Left renal pelvis (tissue), 4 donors: Measurements from ENCODE around the gene GUCY2C. TPM values are rescaled to one million over a fixed set of nuclear protein-coding genes. Genes with fewer than 3 reads are reported as not detected.

Source experiments
- DNase-seq, 4 donors: peaks; one replicate each; pipeline ENCODE4 v3.0.0-alpha.2; 2013; ENCODE audit warnings: low read depth in 4 of 4, low spot score in 3 of 4
- polyA plus RNA-seq, 4 donors: library from polyadenylated mRNA; unstranded; fragments of 120-200 nt; gene quantifications; one replicate each; pipeline ENCODE4 v1.2.1, GENCODE V29; 2013; ENCODE audit not compliant: insufficient read length in 4 of 4

GUCY2C gene
- polyA plus RNA-seq, 4 donors = 0.29 to 0.63 (median 0.47) TPM

DNA sequence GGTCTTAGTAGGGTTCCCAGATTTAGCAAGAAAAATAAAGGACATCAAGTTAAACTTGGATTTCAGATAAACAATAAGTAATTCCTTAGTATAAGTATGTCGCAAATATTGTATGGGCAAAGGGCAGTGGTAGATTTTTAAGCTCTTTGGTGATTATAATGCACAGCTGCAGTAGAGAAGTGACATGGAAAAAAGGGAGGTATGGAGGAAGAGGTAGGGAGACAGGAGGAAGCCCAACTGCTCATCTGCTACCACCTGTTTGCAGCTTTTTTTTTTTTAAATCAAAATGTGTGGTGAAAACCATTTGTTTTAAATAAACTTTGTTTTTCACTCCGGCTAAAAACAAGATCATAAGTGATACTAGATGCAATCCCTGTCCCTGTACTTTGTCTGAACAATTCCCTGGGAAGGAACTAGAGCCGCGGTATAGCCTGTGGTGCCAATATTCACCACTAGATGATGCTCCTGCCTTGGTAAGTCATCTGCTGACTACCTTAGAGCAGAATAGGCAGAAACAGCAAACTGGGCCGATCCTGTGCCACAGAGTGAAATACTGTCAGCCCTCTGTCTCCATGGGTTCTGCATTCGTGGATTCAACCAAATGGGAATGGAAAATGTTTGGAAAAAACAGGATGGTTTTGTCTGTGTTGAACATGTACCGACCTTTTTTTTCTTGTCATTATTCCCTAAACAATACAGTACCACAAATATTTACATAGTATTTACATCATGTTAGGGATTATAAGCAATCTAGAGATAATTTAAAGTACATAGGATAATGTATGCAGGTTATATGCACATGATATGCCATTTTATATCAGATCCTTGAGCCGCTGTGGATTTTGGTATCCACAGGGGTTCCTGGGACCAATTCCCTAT, 66.3 kb downstream of the GUCY2C start:
- DNase-seq = peak; percentile 53 to 70 (median 62)

DNA sequence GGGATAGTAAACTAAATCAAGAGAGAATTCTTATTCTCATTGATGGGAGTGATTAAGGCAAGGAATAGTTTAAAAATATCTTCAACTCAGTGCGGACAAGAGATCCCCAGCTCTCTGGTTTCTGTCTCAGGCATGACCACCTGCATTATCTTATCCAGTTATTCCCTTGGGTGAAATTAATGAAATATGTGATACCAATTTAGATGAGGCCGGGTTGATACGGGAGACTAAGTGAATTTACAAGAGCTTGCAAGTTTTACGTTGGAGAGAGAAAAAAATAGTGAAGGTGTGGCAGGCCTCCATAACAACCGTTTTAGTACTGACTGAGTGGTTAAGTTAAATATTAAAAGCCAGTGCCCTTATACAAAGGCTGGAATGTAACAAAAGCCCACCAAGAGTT, 67.6 kb downstream of the GUCY2C start:
- no peak for DNase-seq

DNA sequence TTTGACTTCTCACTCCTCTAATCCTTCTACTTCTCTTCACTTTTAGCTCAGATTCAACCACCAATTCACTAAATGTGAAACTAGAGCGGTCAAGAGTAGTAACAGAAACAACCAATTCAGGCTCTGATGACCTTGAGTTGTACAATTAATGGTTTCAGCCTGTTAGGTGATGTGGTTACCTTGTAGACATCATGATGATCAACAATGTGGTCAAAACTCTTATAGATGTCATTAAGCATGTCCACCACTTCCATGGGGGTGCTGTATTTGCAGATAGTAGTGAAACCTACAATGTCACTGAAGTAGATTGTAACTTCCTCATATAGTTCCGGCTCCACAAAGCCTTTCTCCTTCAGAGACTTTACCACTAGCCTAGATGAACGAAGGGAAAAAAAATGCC, 74.6 kb downstream of the GUCY2C start:
- no peak for DNase-seq

DNA sequence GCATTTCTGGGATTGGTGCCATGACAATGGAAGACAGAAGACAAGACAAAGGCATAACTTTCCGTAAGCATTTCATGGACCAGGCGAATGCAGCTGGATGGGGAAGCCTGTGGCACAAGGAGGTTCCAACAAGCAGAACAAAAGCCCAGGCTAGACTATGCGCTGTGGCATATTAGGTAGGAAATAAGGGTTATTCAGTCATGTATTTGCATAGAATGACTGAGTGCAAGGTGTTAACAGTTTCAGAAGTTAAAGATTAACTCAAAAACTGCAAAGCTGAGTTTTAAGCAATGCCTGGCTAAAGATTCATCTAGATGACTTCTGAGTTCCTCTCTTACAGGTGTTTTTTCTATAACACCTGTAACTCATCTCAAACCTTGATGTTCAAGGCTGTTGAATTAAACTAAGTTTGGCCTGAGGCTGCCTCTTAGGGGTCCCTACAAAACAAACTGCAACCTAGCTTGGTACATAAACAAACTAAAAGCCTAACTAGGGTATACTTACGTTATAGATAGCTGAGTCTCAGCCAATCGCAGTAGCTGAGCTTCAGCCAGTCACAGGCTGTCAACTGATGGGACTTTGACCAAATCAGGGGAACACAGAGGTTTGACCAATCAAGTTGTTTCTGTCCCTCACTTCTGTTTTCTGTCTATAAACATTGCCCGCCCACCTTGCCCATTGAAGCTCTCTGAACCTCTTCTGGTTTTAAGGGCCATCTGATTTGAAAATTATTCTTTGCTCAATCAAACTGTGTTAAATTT, 76.5 kb downstream of the GUCY2C start:
- no peak for DNase-seq

GRCh38 chr12:14618983-14619382, 77.4 kb downstream of the GUCY2C start:
- no peak for DNase-seq

- DNase-seq = no peak
These were observed 81.7 kb downstream of the GUCY2C start for GRCh38 chr12:14614704-14615121.

GRCh38 chr12:14613718-14614117, 82.7 kb downstream of the GUCY2C start:
- DNase-seq = no peak

GRCh38 chr12:14612898-14613445, 83.4 kb downstream of the GUCY2C start:
- DNase-seq = no peak

DNA sequence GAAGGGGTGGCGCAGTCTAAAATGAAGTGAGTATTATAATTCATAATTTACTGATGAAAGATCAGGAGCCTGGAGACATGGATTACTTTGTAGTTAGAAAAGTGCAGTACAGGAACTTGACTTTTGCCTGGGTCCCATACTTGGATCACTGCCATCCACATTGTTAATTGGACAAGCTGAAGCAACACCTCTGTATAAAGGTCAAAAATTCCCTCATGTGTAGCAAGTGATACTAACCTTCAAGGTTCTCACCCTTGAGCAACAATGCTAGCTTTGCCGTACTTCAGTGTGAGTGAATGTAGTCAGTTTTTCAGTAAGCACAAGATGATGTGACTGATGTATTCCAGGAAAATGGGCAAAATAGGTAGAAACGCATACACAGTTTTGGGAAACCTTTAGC, 84.1 kb downstream of the GUCY2C start:
- DNase-seq = no peak

- no peak for DNase-seq
These were observed 84.7 kb downstream of the GUCY2C start for GRCh38 chr12:14611640-14612203.

- DNase-seq = no peak
These were observed 88.8 kb downstream of the GUCY2C start for GRCh38 chr12:14607568-14607967.

DNA sequence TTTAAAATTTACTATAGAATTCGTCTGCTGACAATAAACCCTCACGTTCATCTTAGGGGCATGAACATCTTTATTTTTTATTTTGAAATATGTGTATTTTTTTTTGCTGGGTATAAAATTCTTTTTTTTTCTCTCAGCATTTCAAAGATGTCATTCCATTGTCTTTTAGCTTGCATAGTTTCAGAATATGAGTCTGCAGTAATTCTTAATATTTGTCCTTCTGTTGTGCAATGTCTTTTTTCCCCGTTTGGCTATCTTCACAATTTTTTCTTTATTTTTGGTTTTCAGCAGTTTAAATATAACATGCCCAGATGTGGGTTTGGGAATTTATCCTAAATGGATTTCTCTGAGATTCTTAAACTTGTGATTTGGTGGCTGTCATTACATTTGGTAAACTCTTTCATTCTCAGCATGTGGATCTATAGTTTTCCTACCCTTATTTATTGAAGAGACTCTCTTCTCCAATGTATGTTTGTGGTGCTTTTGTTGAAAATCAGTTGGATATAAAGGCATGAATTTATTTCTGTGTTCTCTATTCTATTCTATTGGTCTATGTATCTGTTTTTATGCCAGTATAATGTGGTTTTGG, 90.9 kb downstream of the GUCY2C start:
- no peak for DNase-seq

- no peak for DNase-seq
These were observed 94.5 kb downstream of the GUCY2C start for GRCh38 chr12:14601692-14602478.

- DNase-seq = no peak
These were observed 98.9 kb downstream of the GUCY2C start for GRCh38 chr12:14597480-14597879.

- no peak for DNase-seq
These were observed 104.7 kb downstream of the GUCY2C start for GRCh38 chr12:14591719-14592118.

GRCh38 chr12:14589169-14590004, 107.0 kb downstream of the GUCY2C start:
- DNase-seq = no peak

GRCh38 chr12:14588571-14588970, 107.8 kb downstream of the GUCY2C start:
- no peak for DNase-seq

- DNase-seq = no peak
These were observed 117.8 kb downstream of the GUCY2C start for GRCh38 chr12:14578646-14579045.

- no peak for DNase-seq
These were observed 119.1 kb downstream of the GUCY2C start for GRCh38 chr12:14577344-14577743.
